OCI-LY3 (cell line): ENCODE results near the gene TRIM63.

ENCODE experiments used
- EZH2phosphoT487 ChIP-seq: fragments of 200-600 bp; shearing (Covaris generic); IDR thresholded peaks from 2 replicates; pipeline ENCODE4 v1.6.1; 2018; ENCODE audit warnings: antibody characterized with exemption, mixed run types, low read depth
- TF ChIP-seq, protein P1 (sequence below): fragments of 200-600, 300-600 bp; sonication (generic); IDR thresholded peaks from 2 replicates; pipeline ENCODE4 v1.5.1; 2014; ENCODE audit warnings: antibody characterized with exemption, low read length, low read depth

DNA sequence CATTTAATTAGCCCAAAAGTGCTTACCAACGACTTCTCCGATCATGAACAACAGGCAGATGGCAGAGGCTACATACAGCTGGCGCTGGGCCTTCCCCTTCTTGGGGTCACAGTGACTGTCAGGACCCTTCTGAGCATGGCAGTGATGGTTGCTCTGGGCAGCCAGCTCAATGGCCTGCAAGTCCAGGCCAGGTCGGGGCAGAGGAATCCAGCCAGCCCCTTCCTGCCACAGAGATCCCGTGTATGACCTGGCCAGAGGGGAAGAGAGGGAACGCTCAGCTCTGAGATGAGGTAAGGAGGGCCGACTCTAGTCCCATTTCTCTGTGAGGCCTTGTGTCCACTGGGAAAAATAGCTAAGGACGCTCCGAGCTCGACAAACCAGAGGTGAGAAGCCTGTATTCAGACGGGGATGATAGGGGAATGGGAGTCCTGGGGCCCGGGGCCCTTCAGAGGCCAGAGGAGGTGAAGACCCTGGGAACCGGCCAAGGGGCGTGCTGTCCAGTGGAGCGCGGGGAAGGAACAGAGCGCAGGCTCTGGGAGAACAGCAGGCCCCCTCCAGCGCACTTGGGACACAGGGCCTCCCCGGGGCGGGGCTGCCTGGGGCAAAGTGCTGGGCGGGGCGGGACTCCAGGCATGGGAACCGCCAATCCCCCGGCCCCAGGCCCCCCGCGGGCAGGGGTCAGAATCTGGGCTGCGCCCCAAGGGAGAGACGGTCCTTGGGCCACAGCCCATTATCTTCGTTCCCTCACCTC, 22.3 kb downstream of the TRIM63 start:
- TF ChIP-seq, protein P1, sequence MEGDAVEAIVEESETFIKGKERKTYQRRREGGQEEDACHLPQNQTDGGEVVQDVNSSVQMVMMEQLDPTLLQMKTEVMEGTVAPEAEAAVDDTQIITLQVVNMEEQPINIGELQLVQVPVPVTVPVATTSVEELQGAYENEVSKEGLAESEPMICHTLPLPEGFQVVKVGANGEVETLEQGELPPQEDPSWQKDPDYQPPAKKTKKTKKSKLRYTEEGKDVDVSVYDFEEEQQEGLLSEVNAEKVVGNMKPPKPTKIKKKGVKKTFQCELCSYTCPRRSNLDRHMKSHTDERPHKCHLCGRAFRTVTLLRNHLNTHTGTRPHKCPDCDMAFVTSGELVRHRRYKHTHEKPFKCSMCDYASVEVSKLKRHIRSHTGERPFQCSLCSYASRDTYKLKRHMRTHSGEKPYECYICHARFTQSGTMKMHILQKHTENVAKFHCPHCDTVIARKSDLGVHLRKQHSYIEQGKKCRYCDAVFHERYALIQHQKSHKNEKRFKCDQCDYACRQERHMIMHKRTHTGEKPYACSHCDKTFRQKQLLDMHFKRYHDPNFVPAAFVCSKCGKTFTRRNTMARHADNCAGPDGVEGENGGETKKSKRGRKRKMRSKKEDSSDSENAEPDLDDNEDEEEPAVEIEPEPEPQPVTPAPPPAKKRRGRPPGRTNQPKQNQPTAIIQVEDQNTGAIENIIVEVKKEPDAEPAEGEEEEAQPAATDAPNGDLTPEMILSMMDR = no peak
- no peak for TF ChIP-seq EZH2phosphoT487
